Activated T-cell treated with anti-CD3 and anti-CD28 coated beads, Interleukin-2, amount 50 U/mL, for 72 hours (primary cell): Measurements from ENCODE around the gene LEAP2. TPM values are rescaled to one million over a fixed set of nuclear protein-coding genes. Genes with fewer than 3 reads are reported as not detected.

Experiments
- ATAC-seq, 2 donors: fragments of 150-1000 bp; cut with Tn5 transposase; replicated peaks in 1 of 2; 2 replicates each; pipeline ENCODE4 v1.10.0; 2021; ENCODE audit warnings: moderate library complexity in 2 of 2, mild to moderate bottlenecking in 1 of 2
- DNase-seq, 2 donors: peaks; one replicate each; pipeline ENCODE4 v3.0.0; 2021 to 2022; ENCODE audit warnings: mixed read lengths in 1 of 2
- H3K27ac Mint-ChIP-seq: one replicate; pipeline ENCODE4 v1.8.0; 2022; ENCODE audit warnings: mild to moderate bottlenecking, moderate library complexity, mixed read lengths
- H3K27me3 Mint-ChIP-seq: one replicate; pipeline ENCODE4 v1.8.0; 2022; ENCODE audit warnings: low read depth, mixed read lengths
- H3K36me3 Mint-ChIP-seq, 2 donors: one replicate each; pipeline ENCODE4 v1.8.0; 2022; ENCODE audit warnings: mixed read lengths in 2 of 2, mild to moderate bottlenecking in 1 of 2; ENCODE audit not compliant: insufficient read depth in 2 of 2
- H3K4me1 Mint-ChIP-seq: one replicate; pipeline ENCODE4 v1.8.0; 2022; ENCODE audit warnings: low read depth, mixed read lengths
- H3K4me3 Mint-ChIP-seq, 2 donors: one replicate each; pipeline ENCODE4 v1.8.0; 2022; ENCODE audit warnings: mild to moderate bottlenecking in 2 of 2, mixed read lengths in 2 of 2, moderate library complexity in 2 of 2
- H3K9me3 Mint-ChIP-seq, 2 donors: one replicate each; pipeline ENCODE4 v1.8.0; 2022; ENCODE audit warnings: mixed read lengths in 2 of 2
- total RNA-seq, 2 donors: library from RNA; stranded (reverse); gene quantifications; one replicate each; pipeline ENCODE4 v1.2.3, GENCODE V29; 2022

LEAP2 gene
- total RNA-seq, 2 donors from 2014 or later: 5.0 to 7.2 TPM

- Mint-ChIP-seq H3K9me3 (no peaks in the 10 kb centered on the region), H3K27me3 (no peaks in the 10 kb centered on the region), H3K36me3 (peaks cover 3 to 4% of the 10 kb centered on the region in 2 donors), H3K27ac (no peak overlapping the region), H3K4me1 (peaks cover 1% of the 10 kb centered on the region), H3K4me3 (no peak overlapping the region)
- ATAC-seq (no peak), DNase-seq (no peak)
Measured at GRCh38 chr5:132873930-132874271, 433 bp downstream of the LEAP2 start.

- H3K4me3 Mint-ChIP-seq: no peak overlapping the region
- H3K36me3 Mint-ChIP-seq: peaks cover 0 to 1% of the 10 kb centered on the region in 2 donors
- no peaks in the 10 kb centered on the region for H3K4me1 Mint-ChIP-seq
- no peak overlapping the region for H3K27ac Mint-ChIP-seq
- no peak for ATAC-seq
- H3K27me3 Mint-ChIP-seq: no peaks in the 10 kb centered on the region
- H3K9me3 Mint-ChIP-seq: no peaks in the 10 kb centered on the region
- DNase-seq: no peak
Measured at GRCh38 chr5:132876020-132876759, 2.7 kb downstream of the LEAP2 start.

- DNase-seq: no peak
- Mint-ChIP-seq H3K27ac (no peak overlapping the region), H3K36me3 (peaks cover 1 to 2% of the 10 kb centered on the region in 2 donors)
Measured at GRCh38 chr5:132877466-132877865, 4.0 kb downstream of the LEAP2 start.

GRCh38 chr5:132877938-132878337 is 4.5 kb downstream of the LEAP2 start:
- peaks cover 2 to 4% of the 10 kb centered on the region in 2 donors for H3K36me3 Mint-ChIP-seq
- H3K27me3 Mint-ChIP-seq: no peaks in the 10 kb centered on the region
- H3K9me3 Mint-ChIP-seq: no peaks in the 10 kb centered on the region
- H3K27ac Mint-ChIP-seq: peak overlapping the region; percentile 48
- H3K4me3 Mint-ChIP-seq: no peak overlapping the region
- no peaks in the 10 kb centered on the region for H3K4me1 Mint-ChIP-seq
- ATAC-seq (no peak), DNase-seq (no peak)

More at GRCh38 chr5:132877466-132877865, 4.0 kb downstream of the LEAP2 start:
- H3K4me3 Mint-ChIP-seq: no peak overlapping the region
- no peaks in the 10 kb centered on the region for H3K27me3 Mint-ChIP-seq
- H3K9me3 Mint-ChIP-seq: no peaks in the 10 kb centered on the region
- no peak for ATAC-seq
- H3K4me1 Mint-ChIP-seq: no peaks in the 10 kb centered on the region

- DNase-seq: peak; percentile 12 to 15
- peaks cover 9 to 17% of the 10 kb centered on the region in 2 donors for H3K36me3 Mint-ChIP-seq
- H3K4me1 Mint-ChIP-seq: peaks cover 11% of the 10 kb centered on the region
- H3K4me3 Mint-ChIP-seq: no peak overlapping the region
- ATAC-seq: peak in 1 of 2 donors; percentile 44
- no peaks in the 10 kb centered on the region for H3K27me3 Mint-ChIP-seq
- H3K27ac Mint-ChIP-seq: peak overlapping the region; percentile 75
- no peaks in the 10 kb centered on the region for H3K9me3 Mint-ChIP-seq
Measured at GRCh38 chr5:132883261-132883834, 9.9 kb downstream of the LEAP2 start.

- Mint-ChIP-seq H3K9me3 (no peaks in the 10 kb centered on the region), H3K27ac (no peak overlapping the region), H3K36me3 (peaks cover 9 to 17% of the 10 kb centered on the region in 2 donors), H3K4me1 (peaks cover 11% of the 10 kb centered on the region), H3K27me3 (no peaks in the 10 kb centered on the region), H3K4me3 (no peak overlapping the region)
- DNase-seq (no peak), ATAC-seq (no peak)
Measured at GRCh38 chr5:132884548-132884947, 11.1 kb downstream of the LEAP2 start.

GRCh38 chr5:132886064-132886823 is 12.8 kb downstream of the LEAP2 start:
- DNase-seq (no peak), ATAC-seq (no peak)
- Mint-ChIP-seq H3K9me3 (no peaks in the 10 kb centered on the region), H3K27ac (no peak overlapping the region), H3K27me3 (no peaks in the 10 kb centered on the region), H3K36me3 (peaks cover 9 to 21% of the 10 kb centered on the region in 2 donors), H3K4me1 (peaks cover 11% of the 10 kb centered on the region), H3K4me3 (no peak overlapping the region)

GRCh38 chr5:132887283-132887682 is 13.8 kb downstream of the LEAP2 start:
- peaks cover 11% of the 10 kb centered on the region for H3K4me1 Mint-ChIP-seq
- no peak overlapping the region for H3K4me3 Mint-ChIP-seq
- no peaks in the 10 kb centered on the region for H3K27me3 Mint-ChIP-seq
- ATAC-seq: no peak
- no peak for DNase-seq
- no peaks in the 10 kb centered on the region for H3K9me3 Mint-ChIP-seq
- H3K27ac Mint-ChIP-seq: peak overlapping the region; percentile 2
- H3K36me3 Mint-ChIP-seq: peaks cover 11 to 22% of the 10 kb centered on the region in 2 donors

GRCh38 chr5:132889501-132889900 is 16.0 kb downstream of the LEAP2 start:
- H3K27ac Mint-ChIP-seq: peak overlapping the region; percentile 48

GRCh38 chr5:132890817-132891216 is 17.3 kb downstream of the LEAP2 start:
- DNase-seq: no peak
- Mint-ChIP-seq H3K27ac (no peak overlapping the region), H3K4me1 (peaks cover 3% of the 10 kb centered on the region), H3K9me3 (no peaks in the 10 kb centered on the region), H3K27me3 (no peaks in the 10 kb centered on the region), H3K4me3 (no peak overlapping the region), H3K36me3 (peaks cover 5 to 23% of the 10 kb centered on the region in 2 donors)
- no peak for ATAC-seq

More at GRCh38 chr5:132889501-132889900, 16.0 kb downstream of the LEAP2 start:
- peaks cover 7 to 22% of the 10 kb centered on the region in 2 donors for H3K36me3 Mint-ChIP-seq
- ATAC-seq (no peak), DNase-seq (no peak)
- H3K9me3 Mint-ChIP-seq: no peaks in the 10 kb centered on the region
- H3K27me3 Mint-ChIP-seq: no peaks in the 10 kb centered on the region
- no peak overlapping the region for H3K4me3 Mint-ChIP-seq
- H3K4me1 Mint-ChIP-seq: peaks cover 11% of the 10 kb centered on the region

GRCh38 chr5:132895719-132896305 is 22.3 kb downstream of the LEAP2 start:
- Mint-ChIP-seq H3K4me1 (no peaks in the 10 kb centered on the region), H3K27ac (no peak overlapping the region), H3K9me3 (no peaks in the 10 kb centered on the region), H3K36me3 (peaks cover 5 to 20% of the 10 kb centered on the region in 2 donors), H3K27me3 (no peaks in the 10 kb centered on the region), H3K4me3 (no peak overlapping the region)
- no peak for DNase-seq
- ATAC-seq: no peak

- H3K36me3 Mint-ChIP-seq: peaks cover 5 to 21% of the 10 kb centered on the region in 2 donors
- H3K9me3 Mint-ChIP-seq: no peaks in the 10 kb centered on the region
- no peaks in the 10 kb centered on the region for H3K27me3 Mint-ChIP-seq
- H3K27ac Mint-ChIP-seq: peak overlapping the region; percentile 13
- DNase-seq (no peak), ATAC-seq (no peak)
- no peaks in the 10 kb centered on the region for H3K4me1 Mint-ChIP-seq
- no peak overlapping the region for H3K4me3 Mint-ChIP-seq
Measured at GRCh38 chr5:132896685-132897084, 23.2 kb downstream of the LEAP2 start.

- Mint-ChIP-seq H3K4me1 (no peaks in the 10 kb centered on the region), H3K27me3 (no peaks in the 10 kb centered on the region), H3K36me3 (peaks cover 4 to 16% of the 10 kb centered on the region in 2 donors), H3K4me3 (no peak overlapping the region), H3K27ac (no peak overlapping the region), H3K9me3 (no peaks in the 10 kb centered on the region)
- DNase-seq (no peak), ATAC-seq (peak in 1 of 2 donors; percentile 17)
Measured at GRCh38 chr5:132898094-132898493, 24.6 kb downstream of the LEAP2 start.
